NCI-H146 (cell line): ENCODE results near the gene FAM163A.
"Not testable (repeated sequence)": the region's sequence is repeated elsewhere in the genome, so short reads cannot be mapped to it uniquely, and the experiment has no call there.

Source experiments
- DNase-seq: peaks from one replicate; lab custom pipeline; 2025; lab: John Stamatoyannopoulos, UW

The FAM163A gene

GRCh38 chr1:179816196-179816960 is 73.3 kb downstream of the FAM163A start:
- peak; percentile 59 for DNase-seq

DNA sequence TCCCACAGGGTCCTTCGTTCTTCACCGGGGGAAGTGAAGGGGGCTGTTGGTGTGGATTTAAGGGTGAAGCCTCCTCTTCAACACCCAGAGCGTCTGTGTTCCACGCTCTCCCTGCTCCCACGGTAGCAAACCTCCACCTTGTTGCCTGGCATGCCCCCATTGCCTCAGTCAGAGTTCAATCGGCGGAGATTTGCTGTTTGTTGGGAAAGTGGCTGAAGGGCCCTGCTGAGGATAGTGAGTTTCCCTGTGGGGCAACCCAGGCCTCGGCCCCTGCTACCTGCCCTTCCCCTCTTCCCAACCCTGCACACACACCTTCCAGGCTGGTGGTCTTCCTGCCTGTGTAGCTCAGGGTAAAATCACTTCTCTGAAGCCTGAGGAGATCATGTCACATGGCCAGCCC is 74.0 kb downstream of the FAM163A start:
- DNase-seq, result no peak

- DNase-seq, result no peak
These were observed 74.7 kb downstream of the FAM163A start for GRCh38 chr1:179817789-179818188.

GRCh38 chr1:179818260-179818659 is 75.2 kb downstream of the FAM163A start:
- DNase-seq, result no peak

DNA sequence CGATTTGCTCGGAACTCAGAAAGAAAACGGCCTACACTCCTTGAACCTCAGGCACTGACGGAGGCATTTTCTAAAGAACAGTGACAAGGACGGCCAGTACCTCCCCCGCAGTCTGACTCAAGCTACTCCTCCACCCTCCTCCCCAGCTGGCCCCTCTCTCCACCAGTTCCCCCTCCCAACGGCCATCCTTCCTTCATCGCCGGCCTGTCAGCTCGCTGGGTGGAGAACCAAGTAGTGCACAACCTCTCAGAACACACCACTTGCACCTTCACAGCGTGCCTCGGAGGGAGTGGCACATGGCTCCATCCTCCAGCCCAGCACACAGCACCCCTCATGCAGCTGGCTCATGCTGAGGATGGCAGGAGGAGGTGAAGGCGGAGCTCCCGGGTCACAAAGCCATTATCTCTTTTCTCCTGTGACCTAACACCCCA is 75.7 kb downstream of the FAM163A start:
- no peak for DNase-seq

GRCh38 chr1:179820226-179820970 is 77.3 kb downstream of the FAM163A start:
- DNase-seq, result no peak

DNA sequence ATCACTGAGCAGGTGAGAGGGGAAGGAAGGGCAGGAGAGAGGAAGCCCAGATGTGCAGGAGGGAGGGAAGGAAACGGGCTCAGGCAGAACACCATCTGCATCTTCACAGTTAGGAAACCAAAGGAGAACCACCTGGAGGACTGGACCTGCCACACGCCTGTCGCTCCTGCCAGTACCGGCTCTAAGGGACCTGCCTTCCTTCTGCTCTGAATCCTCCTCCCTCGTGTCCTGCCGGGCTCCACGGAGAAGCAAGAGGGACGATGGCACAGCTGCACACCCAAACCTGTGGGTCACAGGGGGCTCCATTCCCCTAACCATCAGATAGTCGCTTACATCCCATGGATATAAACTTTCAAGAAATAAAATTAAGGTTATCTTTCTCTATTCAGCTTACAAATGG is 78.4 kb downstream of the FAM163A start:
- no peak for DNase-seq

GRCh38 chr1:179822065-179822464 is 79.0 kb downstream of the FAM163A start:
- DNase-seq, result no peak

- DNase-seq, result no peak
These were observed 80.6 kb downstream of the FAM163A start for GRCh38 chr1:179823693-179824092.

DNA sequence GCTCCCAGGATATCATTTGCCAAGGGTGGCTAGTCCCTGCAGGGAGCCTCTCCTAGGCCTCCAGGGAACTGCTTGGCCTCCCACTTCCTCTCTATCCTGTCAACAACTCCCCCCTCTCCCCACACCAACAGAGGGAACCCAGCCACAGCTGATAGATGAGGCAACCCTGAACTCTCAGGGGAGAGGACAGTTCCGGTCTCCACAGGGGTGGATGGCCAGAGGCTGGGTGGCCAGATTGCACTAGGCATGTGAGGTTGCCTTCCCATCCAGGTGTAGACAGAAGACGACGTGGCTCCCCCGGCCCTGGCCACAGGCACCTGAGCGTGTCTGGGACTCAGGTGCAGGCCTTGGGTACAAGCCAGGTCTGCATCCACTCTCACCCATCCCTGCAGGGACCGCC is 81.2 kb downstream of the FAM163A start:
- peak; percentile 44 for DNase-seq

DNA sequence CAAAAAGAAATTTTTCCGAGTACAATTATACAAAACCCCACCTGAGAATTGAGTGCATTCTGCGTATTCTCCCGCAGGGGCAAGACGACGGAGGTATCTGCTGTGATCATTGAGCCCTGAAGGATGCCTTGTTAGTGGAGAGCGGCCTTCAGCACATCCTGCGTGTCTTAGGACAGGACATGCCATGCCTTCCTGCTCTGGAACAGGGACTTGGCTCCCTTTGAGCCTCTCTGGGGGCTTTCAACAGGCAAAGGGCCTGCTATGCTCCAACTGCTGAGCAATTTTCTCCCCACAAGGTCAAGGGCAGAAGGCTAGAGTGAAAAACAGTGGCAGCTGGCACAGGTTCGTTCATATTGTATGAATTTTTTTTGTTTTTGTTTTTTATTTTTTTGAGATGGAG is 82.1 kb downstream of the FAM163A start:
- DNase-seq, result no peak

GRCh38 chr1:179825798-179826460 is 82.8 kb downstream of the FAM163A start:
- DNase-seq, result no peak

- no peak for DNase-seq
These were observed 83.7 kb downstream of the FAM163A start for GRCh38 chr1:179826626-179827280.

GRCh38 chr1:179828554-179829110 is 85.5 kb downstream of the FAM163A start:
- no peak for DNase-seq

DNA sequence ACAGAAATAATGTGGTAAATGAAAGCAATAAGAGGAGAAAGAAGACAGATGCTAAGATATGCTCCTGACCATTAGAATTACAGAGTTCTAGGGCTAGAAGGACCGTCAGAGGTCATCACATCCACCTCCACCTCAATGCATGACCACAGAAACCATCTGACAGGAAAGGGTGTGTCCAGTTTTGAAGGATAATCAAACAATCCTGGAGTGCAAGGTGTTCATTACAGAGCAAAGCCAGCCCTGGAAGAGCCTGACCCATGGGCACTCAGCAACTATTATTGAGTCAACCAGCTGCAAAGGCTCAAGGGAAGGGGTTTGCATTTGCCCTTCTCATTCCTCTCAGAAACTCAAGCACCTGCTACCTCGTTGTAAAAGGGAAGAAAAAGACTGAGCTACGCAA is 88.1 kb downstream of the FAM163A start:
- DNase-seq, result peak; percentile 74

- peak; percentile 50 for DNase-seq
These were observed 89.0 kb downstream of the FAM163A start for GRCh38 chr1:179831852-179832699.

DNA sequence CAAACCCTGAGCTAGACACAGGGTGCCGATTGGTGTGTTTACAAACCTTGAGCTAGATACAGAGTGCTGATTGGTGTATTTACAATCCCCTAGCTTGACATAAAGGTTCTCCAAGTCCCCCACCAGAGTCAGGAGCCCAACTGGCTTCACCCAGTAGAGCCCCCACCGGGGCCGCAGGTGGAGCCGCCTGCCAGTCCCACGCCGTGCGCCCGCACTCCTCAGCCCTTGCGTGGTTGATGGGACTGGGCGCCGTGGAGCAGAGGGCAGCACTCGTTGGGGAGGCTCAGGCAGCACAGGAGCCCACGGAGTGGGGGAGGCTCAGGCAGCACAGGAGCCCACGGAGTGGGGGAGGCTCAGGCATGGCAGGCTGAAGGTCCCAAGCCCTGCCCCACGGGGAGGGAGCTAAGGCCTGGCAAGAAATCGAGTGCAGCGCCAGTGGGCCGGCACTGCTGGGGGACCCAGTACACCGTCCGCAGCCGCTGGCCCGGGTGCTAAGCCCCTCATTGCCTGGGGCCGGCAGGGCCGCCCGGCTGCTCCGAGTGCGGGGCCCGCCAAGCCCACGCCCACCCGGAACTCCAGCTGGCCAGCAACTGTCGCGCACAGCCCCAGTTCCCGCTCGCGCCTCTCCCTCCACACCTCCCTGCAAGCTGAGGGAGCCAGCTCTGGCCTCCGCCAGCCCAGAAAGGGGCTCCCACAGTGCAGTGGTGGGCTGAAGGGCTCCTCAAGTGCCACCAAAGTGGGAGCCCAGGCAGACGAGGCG is 93.8 kb downstream of the FAM163A start:
- not testable (repeated sequence) for DNase-seq

- no peak for DNase-seq
These were observed 97.0 kb downstream of the FAM163A start for GRCh38 chr1:179840107-179840506.

DNA sequence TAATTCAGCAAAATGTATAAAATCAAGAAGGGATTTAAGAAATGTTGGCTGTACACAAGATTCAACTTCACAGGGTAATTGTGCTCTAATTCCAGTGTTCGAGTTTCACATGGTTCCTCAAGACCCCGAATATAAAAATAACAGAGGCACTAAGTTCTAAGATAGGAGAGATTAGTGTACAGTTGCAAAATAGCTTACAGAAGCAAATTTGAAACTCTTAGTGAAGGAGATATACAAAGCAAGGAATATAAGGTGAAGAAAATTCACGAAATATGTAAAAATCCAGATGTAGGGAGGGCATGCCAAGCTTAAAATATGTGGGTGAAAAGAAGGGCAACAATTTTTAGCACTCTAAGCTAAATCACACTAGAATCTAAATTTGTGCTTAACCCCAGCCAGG is 105.1 kb downstream of the FAM163A start:
- no peak for DNase-seq

GRCh38 chr1:179853102-179853501 is 110.0 kb downstream of the FAM163A start:
- DNase-seq, result no peak
